Ishikawa (cell line): ENCODE data around the gene GNAT1.

Experiments used
- CEBPB ChIP-seq: IDR thresholded peaks from 2 replicates; pipeline ENCODE4 v1.6.1; 2012
- EP300 ChIP-seq: IDR thresholded peaks from 2 replicates; pipeline ENCODE4 v1.6.1; 2012; ENCODE audit warnings: borderline replicate concordance
- NFIC ChIP-seq: IDR thresholded peaks from 2 replicates; pipeline ENCODE4 v1.6.1; 2012
- REST ChIP-seq: IDR thresholded peaks from 2 replicates; pipeline ENCODE4 v1.6.1; 2012; ENCODE audit warnings: low read depth, mild to moderate bottlenecking
- TAF1 ChIP-seq: IDR thresholded peaks from 2 replicates; pipeline ENCODE4 v1.6.1; 2012; ENCODE audit warnings: low read depth, mild to moderate bottlenecking
- TCF12 ChIP-seq: IDR thresholded peaks from 2 replicates; pipeline ENCODE4 v1.6.1; 2012; ENCODE audit warnings: low read depth
- TEAD4 ChIP-seq: IDR thresholded peaks from 2 replicates; pipeline ENCODE4 v1.6.1; 2012
- USF1 ChIP-seq: IDR thresholded peaks from 2 replicates; pipeline ENCODE4 v1.6.1; 2012
- ZBTB7A ChIP-seq: IDR thresholded peaks from 2 replicates; pipeline ENCODE4 v1.6.1; 2012; ENCODE audit warnings: low read depth
- TF ChIP-seq, protein P1 (sequence below): IDR thresholded peaks from 2 replicates; pipeline ENCODE4 v1.6.1; 2012

DNA sequence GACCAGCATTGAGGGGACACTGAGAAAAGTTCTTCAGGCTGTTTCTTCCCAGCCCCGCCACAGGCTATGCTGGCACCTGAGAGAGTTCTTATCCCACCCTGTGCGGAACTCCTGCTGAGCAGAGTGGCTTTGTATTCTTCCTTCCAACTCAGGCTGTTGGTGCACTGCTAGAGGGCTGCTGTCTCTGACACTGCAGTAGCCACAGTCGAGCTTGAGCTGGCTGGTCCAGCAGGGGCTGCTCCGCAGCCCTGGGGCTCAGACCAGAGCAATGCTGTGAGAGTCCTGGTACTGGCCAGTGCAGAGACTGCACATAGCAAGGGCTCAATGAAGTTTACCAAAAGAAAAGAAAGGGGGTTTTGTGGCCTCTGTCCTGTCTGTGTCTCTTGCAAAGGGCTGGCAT is 48.2 kb downstream of the GNAT1 start:
- no peak for TF ChIP-seq TAF1
- no peak for TF ChIP-seq ZBTB7A
- TF ChIP-seq NFIC = no peak
- TF ChIP-seq, protein P1, sequence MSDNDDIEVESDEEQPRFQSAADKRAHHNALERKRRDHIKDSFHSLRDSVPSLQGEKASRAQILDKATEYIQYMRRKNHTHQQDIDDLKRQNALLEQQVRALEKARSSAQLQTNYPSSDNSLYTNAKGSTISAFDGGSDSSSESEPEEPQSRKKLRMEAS = no peak
- no peak for TF ChIP-seq EP300
- TF ChIP-seq REST = no peak
- TF ChIP-seq TCF12 = no peak
- TF ChIP-seq TEAD4 = no peak
- no peak for TF ChIP-seq CEBPB
- TF ChIP-seq USF1 = no peak
